Activated naive CD4-positive, alpha-beta T cell treated with anti-CD3 and anti-CD28 coated beads, Interleukin-2, amount 50 U/mL, for 16 hours (primary cell): ENCODE data around the gene MS4A10.
"Not testable (repeated sequence)": the region's sequence is repeated elsewhere in the genome, so short reads cannot be mapped to it uniquely, and the experiment has no call there.

Experiments
- DNase-seq: peaks from one replicate; pipeline ENCODE4 v3.0.0-alpha.2; 2020

The MS4A10 gene

DNA sequence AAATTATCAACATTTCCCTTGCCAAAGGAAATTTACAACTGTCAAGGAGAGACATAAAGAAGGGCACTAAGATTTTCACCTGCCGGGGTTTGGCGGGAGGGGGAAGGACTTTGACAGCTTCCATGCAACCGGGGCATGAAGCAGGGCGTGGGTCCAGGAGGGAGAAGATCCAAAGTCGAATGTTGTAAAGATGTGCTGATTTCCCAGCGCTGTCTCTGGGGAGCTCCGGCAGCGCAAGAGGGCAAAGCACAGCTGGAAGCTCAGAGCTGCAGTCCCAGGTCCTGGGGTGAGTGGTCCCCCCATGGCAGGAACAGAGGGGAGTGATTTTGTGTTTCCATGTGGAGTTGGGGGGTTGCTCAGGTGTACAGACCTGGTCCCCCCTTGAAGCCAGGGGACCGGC, at the start of gene MS4A10:
Gene MS4A10, plus strand, starts transcription at position 198 of the 400 bp plus-strand sequence. CDS start 5,003 bp downstream, outside the sequence.
- no peak for DNase-seq

DNA sequence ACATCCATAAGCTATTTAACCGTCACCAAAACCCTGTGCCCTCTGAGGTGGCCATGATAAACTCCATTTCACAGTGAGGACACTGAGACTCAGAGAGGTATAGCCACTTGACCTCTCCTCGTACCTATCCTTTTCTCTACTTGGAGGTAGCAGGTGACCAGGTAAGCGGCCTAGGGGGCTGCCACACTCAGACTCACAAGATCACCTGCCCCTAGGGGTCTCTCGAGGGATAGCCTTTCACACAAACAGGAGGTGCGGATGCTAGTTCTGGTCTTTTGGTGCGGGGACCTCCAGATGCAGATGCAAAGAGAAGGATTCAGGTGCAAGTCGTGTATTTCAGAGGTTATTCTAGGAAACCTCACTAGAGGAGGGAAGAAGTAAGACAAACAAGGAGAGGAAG, 46.0 kb upstream of the MS4A10 start:
- DNase-seq, result no peak

DNA sequence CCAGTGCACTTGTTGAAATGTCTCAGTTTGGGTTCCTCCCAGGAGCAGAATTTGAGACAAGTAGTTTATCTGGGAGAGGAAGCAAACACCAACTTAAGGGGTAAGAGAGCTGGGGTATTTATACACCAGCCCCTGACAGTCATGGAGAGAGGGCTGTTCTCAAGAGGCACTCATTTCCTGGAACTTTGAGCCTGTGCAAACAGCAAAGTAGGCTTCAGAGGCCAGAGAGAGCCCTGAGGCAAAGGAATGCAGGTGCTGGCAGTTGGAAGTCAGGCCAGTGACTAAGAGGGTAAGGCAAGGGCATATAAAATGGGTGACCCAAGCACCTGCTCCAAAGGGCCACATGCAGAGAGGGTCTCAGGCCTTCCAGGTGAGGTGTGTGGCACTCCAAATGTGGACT, 44.6 kb upstream of the MS4A10 start:
- DNase-seq, result no peak

DNA sequence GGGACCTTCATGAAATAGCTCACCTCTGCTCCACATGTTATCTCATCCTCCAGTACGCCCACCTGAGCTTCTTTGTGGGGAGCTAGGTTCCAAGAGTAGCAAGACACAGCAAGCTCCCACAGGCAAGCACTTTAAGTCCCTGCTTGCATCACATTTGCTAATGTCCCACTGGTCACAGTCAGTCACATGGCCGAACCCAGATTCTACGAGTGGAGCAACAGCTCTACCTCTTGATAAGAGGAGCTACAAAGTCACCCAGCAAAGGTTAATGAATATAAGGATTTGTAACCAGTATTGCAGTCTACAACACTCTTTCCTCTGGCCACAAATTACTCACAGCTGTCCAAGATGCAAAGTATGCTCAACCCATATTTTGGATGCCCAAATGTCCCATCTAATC, 43.7 kb upstream of the MS4A10 start:
- DNase-seq, result no peak

DNA sequence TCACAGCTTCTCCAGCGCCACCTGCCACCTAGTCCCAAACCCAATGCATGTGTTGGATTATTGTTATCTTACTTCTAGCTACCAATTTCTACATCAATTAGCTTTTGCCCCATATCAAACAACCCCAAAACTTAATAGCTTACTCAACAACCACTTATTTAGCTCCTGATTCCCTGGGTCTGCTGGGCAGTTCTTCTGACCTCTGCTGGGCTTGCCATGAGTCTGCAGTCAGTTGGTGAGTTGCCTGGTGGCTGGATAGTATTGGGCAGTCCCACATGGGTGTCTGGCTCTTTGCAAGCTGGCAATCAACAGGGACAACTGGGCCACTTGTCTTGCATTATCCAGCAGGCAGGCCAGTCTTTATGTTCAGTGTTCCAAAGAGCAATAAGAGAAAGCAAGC, 42.1 kb upstream of the MS4A10 start:
- DNase-seq, result no peak

DNA sequence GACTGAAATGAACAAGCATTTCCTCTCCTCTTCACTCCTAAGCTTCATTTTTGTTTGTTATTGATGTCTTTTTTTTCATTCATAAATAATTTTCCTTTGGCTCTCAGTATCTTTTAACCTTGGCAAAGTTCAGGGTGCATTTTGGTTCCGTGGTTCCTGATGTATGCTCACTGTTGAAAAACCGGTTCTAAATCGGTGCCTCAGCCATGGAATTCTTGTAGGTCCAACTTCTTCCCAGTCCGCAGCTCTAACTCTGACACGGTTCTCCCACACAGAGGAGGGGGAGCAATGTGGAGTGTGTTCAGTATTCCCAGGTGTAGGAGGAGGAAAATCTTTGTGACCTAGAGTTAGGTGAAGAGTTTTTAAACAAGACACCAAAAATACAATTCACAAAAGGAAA, 41.0 kb upstream of the MS4A10 start:
- DNase-seq, result no peak

DNA sequence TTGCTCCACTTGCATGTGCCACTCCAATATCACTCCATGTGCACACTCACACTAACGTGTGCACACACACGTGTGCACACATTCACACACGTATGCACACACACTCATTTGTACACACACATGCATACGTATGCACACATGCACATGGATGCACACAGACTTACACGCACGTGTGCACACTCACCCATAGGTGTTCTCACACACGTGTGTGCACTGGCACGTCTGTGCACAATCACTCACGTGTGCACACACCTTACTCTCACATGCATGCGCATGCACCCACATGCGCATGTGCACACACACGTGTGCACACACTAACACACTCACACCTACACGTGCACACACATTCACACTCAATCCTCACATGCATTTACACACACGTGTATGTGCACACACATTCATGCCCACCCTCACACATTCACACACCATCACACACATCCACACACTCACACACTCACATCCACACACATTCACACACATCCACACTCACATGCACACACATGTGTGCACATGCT, 37.7 kb upstream of the MS4A10 start:
- no peak for DNase-seq

DNA sequence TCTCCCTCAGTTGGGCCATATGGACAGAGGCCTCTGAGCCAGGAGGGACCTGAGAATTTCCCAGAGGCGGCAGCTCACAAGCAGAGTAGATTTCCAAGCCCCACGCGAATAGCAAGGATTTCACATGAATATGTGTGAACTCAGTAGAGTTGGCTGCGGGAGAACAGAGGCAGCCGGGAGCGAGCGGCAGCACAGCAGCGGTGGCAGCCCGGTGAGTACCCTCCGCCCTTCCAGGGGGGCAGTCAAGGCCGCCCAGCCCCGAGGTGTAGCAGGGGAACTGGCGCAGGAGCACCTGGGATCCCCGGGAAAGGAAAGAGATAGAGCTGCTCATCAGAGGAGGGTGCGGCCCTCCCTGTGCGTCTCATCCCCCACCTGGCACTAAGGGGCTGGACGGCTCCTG, 36.9 kb upstream of the MS4A10 start:
- DNase-seq, result no peak

DNA sequence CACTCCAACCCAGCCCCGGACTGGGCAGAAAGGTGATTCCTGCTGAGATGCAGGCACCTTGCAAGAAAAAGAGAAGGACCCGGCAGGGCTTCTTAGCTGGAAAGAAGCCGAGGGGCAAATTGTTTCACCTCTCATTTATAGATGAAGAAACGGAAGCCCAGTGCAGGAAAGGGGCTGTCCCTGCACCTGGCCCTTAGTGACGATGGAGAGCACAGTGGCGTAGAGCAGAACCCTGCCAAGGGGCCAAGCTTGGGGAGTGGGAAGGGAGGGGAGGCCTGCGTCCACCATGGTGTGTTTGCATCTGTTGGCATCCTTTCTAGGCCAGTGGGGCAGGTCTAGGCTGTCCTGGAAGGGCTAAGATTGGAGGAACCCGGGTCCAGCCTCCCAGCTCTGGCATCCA, 36.3 kb upstream of the MS4A10 start:
- no peak for DNase-seq

DNA sequence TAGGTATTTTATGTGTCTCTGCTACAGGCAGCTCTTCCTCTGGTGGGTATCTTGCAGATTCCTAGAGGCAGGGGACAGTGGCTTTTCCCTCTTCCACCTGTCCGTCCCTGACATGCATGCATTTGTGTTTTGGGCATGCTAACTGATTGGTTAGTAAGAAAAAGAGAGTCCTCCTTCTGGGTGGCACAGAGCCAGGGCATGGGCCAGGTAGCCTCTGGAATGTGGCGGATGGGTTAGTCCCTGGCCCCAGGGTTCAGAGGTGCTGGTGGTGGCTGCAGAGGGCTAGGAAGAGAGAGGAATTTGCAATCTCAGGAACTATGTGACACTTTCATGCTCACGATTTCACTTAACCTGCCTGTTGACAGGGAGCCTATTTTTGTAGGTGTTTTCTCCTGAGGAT, 34.2 kb upstream of the MS4A10 start:
- DNase-seq, result no peak

DNA sequence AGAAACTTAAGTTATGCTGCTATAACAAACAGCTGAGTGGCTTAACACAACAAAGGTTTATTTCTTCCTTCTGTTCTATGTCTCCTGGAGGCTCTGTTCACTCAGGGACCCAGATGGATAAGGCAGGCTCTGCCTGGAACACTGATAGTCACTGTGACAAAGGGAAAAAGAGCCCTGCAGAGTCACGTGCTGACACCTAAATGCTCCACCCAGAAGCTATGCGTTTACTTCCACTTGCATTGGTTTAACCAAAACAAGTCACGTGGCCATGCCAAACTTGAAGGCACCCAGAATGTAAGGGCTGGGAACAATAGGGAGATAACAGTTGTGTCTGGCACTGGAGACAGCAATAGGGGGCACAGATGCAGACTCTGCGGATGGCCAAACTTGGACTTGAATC, 31.8 kb upstream of the MS4A10 start:
- no peak for DNase-seq

DNA sequence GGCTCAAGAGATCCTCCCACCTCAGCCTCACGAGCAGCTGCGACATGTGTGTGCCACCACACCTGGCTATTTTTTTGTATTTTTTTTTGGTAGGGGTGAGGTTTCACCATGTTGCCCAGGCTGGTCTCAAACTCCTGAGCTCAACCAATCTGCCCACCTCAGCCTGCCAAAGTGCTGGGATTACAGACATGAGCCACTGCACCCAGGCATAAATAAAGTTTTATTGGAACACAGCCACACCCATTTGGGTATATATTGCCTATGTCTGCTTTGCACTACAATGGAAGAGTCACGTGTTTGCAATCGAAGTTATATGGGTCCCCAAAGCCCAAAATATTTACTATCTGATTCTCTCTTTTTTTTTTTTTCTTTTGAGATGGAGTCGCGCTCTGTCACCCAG, 30.2 kb upstream of the MS4A10 start:
- DNase-seq, result no peak

DNA sequence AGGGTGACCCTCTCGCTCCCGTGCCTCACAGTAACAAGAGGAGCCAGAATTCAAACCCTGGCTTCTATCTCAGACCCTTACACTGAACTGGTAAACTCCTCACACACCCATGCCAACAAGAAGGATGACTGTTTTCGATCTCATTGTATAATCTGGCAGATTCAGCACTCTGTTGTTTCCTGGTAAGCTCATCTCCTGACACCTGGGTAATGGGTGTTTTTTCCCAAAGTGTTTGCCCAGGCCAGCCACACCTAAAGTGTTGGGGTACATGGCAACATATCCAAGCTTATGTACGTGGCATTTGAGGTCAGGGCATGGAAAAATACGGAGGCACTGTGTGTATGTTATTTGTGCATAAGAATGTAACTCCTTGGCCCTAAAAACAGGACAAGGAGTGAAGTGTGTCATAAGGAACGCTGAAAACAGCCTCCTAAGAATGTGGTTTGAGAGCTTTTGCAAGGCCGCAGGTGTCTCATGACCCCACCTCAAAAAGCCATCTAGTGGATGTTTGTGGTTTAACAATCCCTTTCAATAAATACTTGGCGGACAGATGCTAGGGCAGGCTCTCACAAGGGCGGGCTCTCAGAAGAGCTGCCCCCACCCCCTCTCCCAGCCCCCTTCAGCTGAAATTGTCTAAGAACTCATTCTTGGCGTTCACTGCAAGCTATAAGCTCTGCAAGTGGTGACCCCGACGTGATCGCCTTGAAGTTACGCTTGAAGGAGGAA, 28.7 kb upstream of the MS4A10 start, which contains the start of gene MS4A15:
Gene MS4A15, plus strand, starts transcription at position 561 of the 726 bp plus-strand sequence. CDS start 6,867 bp downstream, outside the sequence.
- DNase-seq, result no peak

DNA sequence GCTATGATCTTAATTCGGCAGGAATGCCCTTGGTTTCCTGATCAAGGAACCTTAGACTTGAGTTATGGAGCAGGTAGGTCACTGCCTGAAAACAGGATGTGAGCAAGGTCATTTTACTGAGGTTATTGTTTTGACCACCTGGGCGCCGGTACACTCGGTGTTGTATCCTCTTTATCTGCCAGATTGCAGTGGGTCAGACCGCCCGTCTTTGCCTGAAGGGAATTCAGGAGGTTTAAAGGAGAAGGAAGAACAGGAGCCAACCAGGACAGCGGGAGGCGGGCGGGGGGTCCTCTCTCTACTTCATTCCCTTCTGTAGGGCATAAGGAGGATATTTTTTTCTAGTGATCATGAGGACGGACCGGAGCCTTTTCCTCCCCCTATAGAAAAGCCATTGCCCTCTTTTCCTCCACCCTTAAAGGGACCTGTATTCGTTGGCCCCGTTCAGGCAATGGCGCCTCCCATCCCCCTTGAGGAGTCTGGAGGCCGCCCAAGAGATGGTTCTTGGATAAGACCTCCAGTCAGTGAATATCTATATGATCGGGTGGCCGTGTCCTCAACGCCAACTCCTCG, 27.8 kb upstream of the MS4A10 start:
- DNase-seq, result no peak

DNA sequence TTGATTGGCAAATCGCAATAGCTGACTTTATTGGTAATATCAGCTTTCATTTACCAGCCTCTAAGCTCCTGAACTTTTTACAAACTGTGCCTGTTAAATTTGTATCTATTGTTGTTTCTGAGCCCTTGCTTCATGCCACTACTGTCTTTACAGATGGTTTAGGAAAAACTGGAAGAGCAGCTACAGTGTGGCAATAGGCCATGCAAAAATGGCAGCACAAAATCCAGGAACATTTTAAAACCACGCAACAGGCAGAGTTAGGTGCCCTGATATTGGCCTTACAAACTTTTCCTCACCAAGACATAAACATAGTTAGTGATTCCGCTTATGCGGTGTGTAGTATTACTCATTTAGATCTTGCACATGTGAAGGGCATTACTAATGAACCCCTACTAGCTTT, 26.5 kb upstream of the MS4A10 start:
- DNase-seq, result not testable (repeated sequence)

DNA sequence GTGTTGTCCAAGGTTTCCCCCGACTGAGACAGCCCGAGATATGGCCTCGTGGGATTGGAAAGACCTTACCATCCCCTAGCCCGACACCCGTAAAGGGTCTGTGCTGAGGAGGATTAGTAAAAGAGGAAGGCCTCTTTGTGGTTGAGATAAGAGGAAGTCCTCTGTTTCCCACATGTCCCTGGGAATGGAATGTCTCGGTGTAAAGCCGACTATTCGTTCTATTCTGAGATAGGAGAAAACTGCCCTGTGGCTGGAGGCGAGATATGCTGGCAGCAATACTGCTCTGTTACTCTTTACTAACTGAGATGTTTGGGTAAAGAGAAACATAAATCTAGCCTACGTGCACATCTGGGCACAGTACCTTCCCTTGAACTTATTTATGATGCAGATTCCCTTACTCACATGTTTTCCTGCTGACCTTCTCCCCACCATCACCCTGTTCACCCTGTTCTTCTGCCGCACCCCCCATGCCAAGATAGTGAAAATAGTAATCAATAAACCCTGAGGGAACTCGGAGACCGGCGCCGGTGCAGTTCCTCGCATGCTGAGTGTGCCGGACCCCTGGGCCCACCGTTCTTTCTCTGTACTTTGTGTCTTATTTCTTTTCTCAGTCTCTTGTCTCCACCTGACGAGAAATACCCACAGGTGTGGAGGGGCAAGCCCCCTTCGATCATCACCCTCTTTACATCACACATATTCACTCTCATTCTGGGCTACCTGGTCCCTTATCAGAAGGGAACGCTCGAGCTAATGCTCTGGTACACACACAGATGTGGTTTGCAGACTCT, 25.5 kb upstream of the MS4A10 start:
- not testable (repeated sequence) for DNase-seq

DNA sequence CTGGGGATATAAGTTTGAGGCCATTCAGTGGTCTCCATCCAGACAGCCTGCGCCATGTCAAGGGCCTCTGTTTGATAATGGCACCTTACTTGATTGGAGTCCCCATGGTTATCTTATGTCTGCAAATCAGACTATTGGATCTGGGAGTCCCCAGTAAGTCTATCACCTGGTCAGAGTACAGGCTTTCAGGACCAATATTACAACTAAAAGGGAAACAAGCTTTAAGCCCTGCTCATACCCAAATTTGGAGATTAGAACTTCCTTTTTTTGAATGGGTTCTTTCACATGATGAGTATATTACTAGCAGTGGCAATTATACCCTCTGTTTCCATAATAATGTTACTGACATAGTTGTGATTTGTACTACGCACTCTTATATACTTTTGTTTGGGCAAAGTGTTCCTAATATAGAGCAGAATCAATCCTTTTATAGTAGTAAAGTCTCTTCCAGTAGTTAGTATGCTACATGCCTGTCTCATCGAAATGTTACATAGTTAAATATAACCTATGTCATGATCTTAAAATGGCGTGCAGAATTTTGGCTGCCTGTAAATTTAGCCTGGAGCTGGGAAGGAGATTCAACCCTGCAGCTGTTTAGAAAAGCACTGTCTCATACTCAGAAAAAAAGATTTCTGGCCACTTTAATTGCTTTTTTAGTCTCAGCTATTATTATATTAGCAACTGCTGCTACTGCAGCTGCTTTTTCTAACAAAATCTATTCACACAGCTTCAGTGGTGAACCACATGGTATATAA, 23.5 kb upstream of the MS4A10 start:
- DNase-seq, result no peak

DNA sequence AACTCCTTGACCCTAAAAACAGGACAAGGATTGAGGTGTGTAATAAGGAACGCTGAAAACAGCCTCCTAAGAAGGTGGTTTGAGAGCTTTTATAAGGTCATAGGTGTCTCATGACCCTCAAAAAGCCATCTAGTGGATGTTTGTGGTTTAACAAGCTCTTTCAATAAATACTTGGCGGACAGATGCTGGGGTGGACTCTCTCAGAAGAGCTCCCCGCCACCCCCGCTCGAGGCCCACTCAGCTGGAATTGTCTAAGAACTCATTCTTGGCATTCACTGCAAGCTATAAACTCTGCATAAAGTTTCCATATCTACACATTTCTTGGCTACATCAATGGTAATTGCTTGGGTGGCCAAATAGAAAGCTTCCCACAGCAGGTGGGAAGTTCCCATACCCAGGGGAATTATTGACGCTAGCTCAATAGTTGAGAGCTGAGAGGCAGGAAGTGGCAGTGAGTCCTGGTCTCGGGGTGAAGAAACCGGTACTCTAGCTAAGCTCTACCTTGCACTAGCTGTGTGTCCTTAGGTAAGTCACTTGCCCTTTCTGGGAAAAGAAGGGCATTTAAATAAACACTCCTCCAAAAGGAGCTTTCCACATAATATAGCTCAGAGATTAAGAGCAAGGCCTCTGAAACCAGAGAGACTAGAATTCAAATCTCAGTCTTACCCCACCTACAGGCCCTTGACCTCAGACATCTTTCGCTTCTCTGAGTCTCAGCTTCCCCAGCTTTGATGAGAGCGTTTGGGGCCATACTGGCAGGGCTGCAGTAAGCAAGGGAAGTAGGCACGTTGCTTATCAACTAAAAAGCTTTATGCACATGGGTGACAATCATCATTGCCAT, 22.1 kb upstream of the MS4A10 start:
- DNase-seq, result no peak

DNA sequence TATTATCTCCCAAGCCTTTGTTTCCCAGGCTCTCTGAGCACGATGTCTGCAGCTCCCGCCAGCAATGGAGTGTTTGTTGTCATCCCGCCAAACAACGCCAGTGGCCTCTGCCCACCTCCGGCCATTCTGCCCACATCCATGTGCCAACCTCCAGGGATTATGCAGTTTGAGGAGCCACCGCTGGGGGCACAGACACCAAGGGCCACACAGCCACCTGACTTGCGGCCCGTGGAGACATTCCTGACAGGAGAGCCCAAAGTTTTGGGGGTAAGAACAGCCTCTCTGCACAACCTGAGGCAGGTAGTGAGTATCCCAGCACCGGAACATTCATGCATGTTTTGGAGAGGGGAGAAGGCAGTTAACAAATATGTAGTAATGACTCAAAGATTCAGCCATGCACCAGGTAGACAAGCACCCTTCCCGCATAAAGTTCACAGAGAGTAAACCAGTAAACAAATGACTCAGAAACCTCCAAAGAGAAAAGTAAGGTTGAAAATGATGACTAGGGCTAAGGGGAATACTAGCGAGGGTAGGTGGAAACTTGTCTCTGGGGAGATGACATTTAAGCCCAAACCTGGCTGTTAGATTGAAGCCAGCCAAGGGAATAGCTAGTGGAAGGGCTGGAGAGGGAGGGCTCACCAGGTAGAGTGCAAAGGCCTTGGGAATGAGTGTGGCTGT, 21.3 kb upstream of the MS4A10 start:
- no peak for DNase-seq

DNA sequence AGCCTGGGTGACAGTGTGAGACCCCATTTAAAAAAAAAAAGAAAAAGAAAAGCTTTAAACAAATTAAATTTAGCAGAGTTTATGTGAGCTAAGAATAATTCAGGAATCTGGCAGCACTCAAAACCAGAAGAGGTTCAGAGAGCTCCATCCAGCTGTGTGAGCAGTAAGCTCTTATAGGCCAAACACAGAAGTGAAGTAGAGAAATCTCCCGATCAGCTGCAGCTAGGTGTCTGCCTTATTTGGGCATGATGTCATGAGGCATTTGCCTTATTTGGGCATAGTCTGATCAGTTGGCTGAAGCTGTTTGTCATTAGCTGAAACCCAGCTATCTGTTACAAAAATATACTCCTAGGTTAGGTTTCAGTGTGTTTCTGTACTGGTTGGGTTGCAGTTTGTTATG, 20.3 kb upstream of the MS4A10 start:
- DNase-seq, result no peak

DNA sequence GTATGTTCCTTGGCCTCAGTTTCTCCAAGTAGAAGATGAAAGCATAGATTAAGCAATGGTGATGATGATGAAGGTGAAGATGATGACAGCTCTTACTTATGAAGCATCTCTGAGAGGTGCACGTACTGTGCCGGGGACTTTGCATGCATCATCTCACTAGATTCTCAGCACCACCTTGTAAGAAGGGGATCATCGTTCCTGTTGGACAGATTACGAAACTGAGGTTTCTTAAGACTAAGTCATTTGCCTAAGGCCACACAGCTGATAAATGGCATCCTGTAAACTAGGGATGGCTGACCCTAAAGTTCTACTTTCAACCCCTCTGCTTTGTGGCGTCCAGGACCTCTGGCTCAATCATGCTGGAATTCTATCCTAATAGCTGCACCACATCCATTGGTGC, 19.8 kb upstream of the MS4A10 start:
- no peak for DNase-seq

DNA sequence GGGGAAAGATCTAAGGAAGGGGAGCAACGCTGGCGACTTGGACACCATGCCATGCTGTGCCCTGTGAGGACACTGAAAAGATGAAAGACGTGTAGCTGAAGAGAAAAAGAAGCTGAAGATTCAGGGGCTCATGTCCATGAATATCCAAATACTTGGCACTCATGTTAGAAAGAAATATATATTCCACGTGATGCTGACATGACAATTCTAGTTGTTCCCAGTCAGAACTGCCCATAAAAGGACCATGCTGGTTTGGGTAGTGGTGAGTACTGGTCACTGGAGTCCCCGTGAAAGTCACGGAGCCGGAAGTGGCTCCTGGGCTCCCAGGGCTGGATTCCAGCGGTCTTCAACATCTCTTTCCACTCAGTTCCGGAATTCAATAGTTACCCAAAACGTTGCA, 18.6 kb upstream of the MS4A10 start:
- DNase-seq, result no peak
